K562 (cell line): ENCODE data around the gene MOB1A. TPM values are rescaled to one million over a fixed set of nuclear protein-coding genes. Genes with fewer than 3 reads are reported as not detected.

Source experiments
- CAMTA2 ChIP-seq: fragments of 250-450 bp; sonication (Bioruptor Pico); conservative IDR thresholded peaks from 2 replicates; pipeline ENCODE4 v1.5.1; 2022
- CTCF ChIP-seq, 3 experiments: IDR thresholded peaks in 2 of 3; conservative IDR thresholded peaks in 1 of 3; 2 replicates each; pipeline ENCODE4 v1.5.1; 2011 to 2012; ENCODE audit warnings: low read length in 3 of 3, mild to moderate bottlenecking in 3 of 3, control low read depth in 2 of 3, improper control_type of control experiment in 1 of 3, inconsistent platforms in 1 of 3, low read depth in 1 of 3, mixed read lengths in 1 of 3, moderate library complexity in 1 of 3; ENCODE audit not compliant: insufficient read depth in 2 of 3
- HMGN3 ChIP-seq: IDR thresholded peaks from 2 replicates; pipeline ENCODE4 v1.6.1; 2011; ENCODE audit warnings: borderline replicate concordance, low read depth, mild to moderate bottlenecking, mixed read lengths, low read length; ENCODE audit not compliant: insufficient read length; ENCODE audit errors: extremely low read depth
- KAT7 ChIP-seq: sonication (generic); formaldehyde crosslinking; IDR thresholded peaks from 2 replicates; pipeline ENCODE4 v1.8.0; 2022; ENCODE audit warnings: missing genetic modification reagents, mild to moderate bottlenecking, borderline replicate concordance
- MXD1 ChIP-seq: fragments of 250-450 bp; sonication (Bioruptor Pico); IDR thresholded peaks from 2 replicates; pipeline ENCODE4 v1.8.0; 2021; ENCODE audit warnings: borderline replicate concordance, mild to moderate bottlenecking, moderate library complexity; ENCODE audit not compliant: poor library complexity, severe bottlenecking
- POLR2G ChIP-seq: fragments of 200-400 bp; formaldehyde crosslinking; IDR thresholded peaks from 2 replicates; pipeline ENCODE4 v1.6.1; 2017; ENCODE audit warnings: low read depth, mild to moderate bottlenecking, antibody characterized with exemption, low read length, moderate library complexity
- RBM34 ChIP-seq: fragments of 200-400 bp; formaldehyde crosslinking; IDR thresholded peaks from 2 replicates; pipeline ENCODE4 v1.6.1; 2018; ENCODE audit warnings: low read length, borderline replicate concordance; ENCODE audit not compliant: insufficient read depth
- ZNF174 ChIP-seq: fragments of 250-450 bp; sonication (Bioruptor Pico); IDR thresholded peaks from 2 replicates; pipeline ENCODE4 v1.4.0; 2020; ENCODE audit warnings: mild to moderate bottlenecking
- ZNF280B ChIP-seq: fragments of 250-450 bp; sonication (Bioruptor Pico); IDR thresholded peaks from 2 replicates; pipeline ENCODE4 v1.5.1; 2021; ENCODE audit warnings: mild to moderate bottlenecking
- ZNF431 ChIP-seq: sonication (generic); formaldehyde crosslinking; IDR thresholded peaks from 2 replicates; pipeline ENCODE4 v1.8.0; 2022; ENCODE audit warnings: mild to moderate bottlenecking, missing genetic modification reagents
- polyA plus RNA-seq, 8 experiments: library from polyadenylated mRNA; depleted of rRNA in 4 of 8; stranded (reverse) in 5 of 8; unstranded in 3 of 8; fragments of >200 nt; fragmentation: Nextera tagmentation in 2 of 8; fragmentation: Illumina TruSeq in 1 of 8; extraction: Ambion mirVana in 2 of 8; extraction: Trizol in 1 of 8; gene quantifications; 2 replicates each; pipeline versions ENCODE4 v1.2.1 to v1.2.3, GENCODE V29; 2011 to 2014; ENCODE audit warnings: inconsistent platforms in 1 of 8, missing spikeins in 1 of 8
- total RNA-seq, 7 experiments: library from RNA; depleted of rRNA in 6 of 7; stranded (reverse); fragments of >200 nt in 6 of 7; fragmentation: Illumina TruSeq in 2 of 7; extraction: Trizol in 2 of 7; gene quantifications; 2 replicates each; pipeline versions ENCODE4 v1.2.1 to v1.2.3, GENCODE V29; 2011 to 2021; ENCODE audit warnings: low replicate concordance in 1 of 7

Gene MOB1A
- total and polyA plus RNA-seq, 9 of the 15 experiments (the other 6 are each of a cell fraction or from before 2014, with no cell fraction given): 24.8 to 100 (median 60.2) TPM

GRCh38 chr2:74198461-74199274 is 20.0 kb upstream of the MOB1A start, which contains the start of gene MTHFD2 (continued):
- TF ChIP-seq ZNF280B (CRISPR knock-in tag) (no peak), POLR2G (peak; percentile 100), HMGN3 (peak; percentile 77), CAMTA2 (CRISPR knock-in tag) (no peak), ZNF431 (CRISPR knock-in tag) (peak; percentile 75), CTCF (IDR thresholded peaks at IDR 0.05 in 2 of 3, conservative IDR thresholded peaks at IDR 0.05 in 1 of 3; ENCODE audit: insufficient read depth in 2 of 3, low read depth in 1 of 3, low read length in 3 of 3) (peak; percentile 83 to 86 (median 85)), RBM34 (no peak), KAT7 (CRISPR knock-in tag) (peak; percentile 95), ZNF174 (CRISPR knock-in tag) (no peak), MXD1 (CRISPR knock-in tag) (peak; percentile 21)
